ENCODE measurements around the gene FASTK. TPM values are rescaled to one million over a fixed set of nuclear protein-coding genes. Genes with fewer than 3 reads are reported as not detected.

FASTK gene
- total RNA-seq, 1 donor, result 87.6 TPM

- DNase-seq (ENCODE audit: insufficient read length, low spot score, missing footprints), result no peak
Observed at GRCh38 chr7:151117565-151117964, 37.0 kb upstream of the FASTK start.

DNA sequence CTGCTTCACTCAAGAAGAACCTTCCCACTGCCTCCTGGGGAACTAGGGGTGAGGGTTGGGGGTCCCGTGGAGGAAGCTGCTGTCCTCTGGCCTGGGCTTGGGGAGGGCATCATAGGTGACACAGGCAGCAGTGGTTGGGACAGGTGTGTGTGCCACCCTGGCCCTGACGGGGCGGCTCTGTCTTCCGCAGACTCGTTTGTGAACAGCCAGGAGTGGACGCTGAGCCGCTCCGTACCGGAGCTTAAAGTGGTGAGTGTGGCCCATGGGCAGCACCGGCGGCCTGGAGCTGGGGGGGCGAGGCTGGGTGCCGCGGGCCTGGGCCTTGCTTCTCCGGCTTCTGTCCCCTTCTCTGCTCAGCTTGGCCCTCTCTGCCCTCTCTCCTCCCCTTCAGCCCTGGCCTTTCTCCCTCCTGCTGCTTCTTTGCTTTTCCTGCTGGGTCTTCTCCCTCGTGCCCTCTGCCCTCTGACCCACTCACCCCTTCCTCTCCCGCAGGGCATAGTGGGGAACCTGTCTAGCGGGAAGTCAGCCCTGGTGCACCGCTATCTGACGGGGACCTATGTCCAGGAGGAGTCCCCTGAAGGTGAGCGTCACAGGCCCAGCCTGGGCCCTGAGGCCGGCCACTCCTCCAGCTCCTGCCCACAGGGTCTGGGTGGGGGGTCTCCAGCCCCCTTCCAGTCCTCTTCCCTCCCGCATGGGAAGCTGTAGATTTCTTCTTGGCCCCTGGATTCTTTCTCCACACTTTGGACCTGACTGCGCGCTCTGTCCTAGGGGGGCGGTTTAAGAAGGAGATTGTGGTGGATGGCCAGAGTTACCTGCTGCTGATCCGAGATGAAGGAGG lies 36.2 kb upstream of the FASTK start:
- Histone ChIP-seq H3K4me1 (ENCODE audit: insufficient read depth, low read length) (peaks cover 16% of the 10 kb centered on the region), H2AFZ (ENCODE audit: low read length) (no peak overlapping the region), H4K20me1 (ENCODE audit: insufficient read depth, low read length) (peaks cover 49% of the 10 kb centered on the region), H3K9me3 (ENCODE audit: low read depth, low read length) (no peaks in the 10 kb centered on the region), H3K4me2 (ENCODE audit: insufficient read depth, low read length) (no peak overlapping the region), H3K4me3 (ENCODE audit: insufficient read depth, low read length) (no peak overlapping the region), H3K27ac (ENCODE audit: low read depth, low read length) (no peak overlapping the region), H3K36me3 (ENCODE audit: insufficient read depth, low read length) (peaks cover 10% of the 10 kb centered on the region), H3K27me3 (ENCODE audit: insufficient read depth, low read length) (no peaks in the 10 kb centered on the region), H3K79me2 (ENCODE audit: insufficient read depth, low read length) (peaks cover 39% of the 10 kb centered on the region)
- DNase-seq (ENCODE audit: insufficient read length, low spot score, missing footprints), result peak; percentile 93
- TF ChIP-seq, protein P1, sequence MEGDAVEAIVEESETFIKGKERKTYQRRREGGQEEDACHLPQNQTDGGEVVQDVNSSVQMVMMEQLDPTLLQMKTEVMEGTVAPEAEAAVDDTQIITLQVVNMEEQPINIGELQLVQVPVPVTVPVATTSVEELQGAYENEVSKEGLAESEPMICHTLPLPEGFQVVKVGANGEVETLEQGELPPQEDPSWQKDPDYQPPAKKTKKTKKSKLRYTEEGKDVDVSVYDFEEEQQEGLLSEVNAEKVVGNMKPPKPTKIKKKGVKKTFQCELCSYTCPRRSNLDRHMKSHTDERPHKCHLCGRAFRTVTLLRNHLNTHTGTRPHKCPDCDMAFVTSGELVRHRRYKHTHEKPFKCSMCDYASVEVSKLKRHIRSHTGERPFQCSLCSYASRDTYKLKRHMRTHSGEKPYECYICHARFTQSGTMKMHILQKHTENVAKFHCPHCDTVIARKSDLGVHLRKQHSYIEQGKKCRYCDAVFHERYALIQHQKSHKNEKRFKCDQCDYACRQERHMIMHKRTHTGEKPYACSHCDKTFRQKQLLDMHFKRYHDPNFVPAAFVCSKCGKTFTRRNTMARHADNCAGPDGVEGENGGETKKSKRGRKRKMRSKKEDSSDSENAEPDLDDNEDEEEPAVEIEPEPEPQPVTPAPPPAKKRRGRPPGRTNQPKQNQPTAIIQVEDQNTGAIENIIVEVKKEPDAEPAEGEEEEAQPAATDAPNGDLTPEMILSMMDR (IDR thresholded peaks at IDR 0.05; ENCODE audit: extremely low read depth, low read depth, low read length), result no peak

More at GRCh38 chr7:151117565-151117964, 37.0 kb upstream of the FASTK start:
- no peak overlapping the region for H3K4me3 ChIP-seq (ENCODE audit: insufficient read depth, low read length)
- H2AFZ ChIP-seq (ENCODE audit: low read length), result no peak overlapping the region
- TF ChIP-seq, protein P1 (IDR thresholded peaks at IDR 0.05; ENCODE audit: extremely low read depth, low read depth, low read length), result no peak
- no peaks in the 10 kb centered on the region for H3K27me3 ChIP-seq (ENCODE audit: insufficient read depth, low read length)
- H3K4me1 ChIP-seq (ENCODE audit: insufficient read depth, low read length), result peaks cover 16% of the 10 kb centered on the region
- no peak overlapping the region for H3K4me2 ChIP-seq (ENCODE audit: insufficient read depth, low read length)
- H4K20me1 ChIP-seq (ENCODE audit: insufficient read depth, low read length), result peaks cover 42% of the 10 kb centered on the region
- H3K79me2 ChIP-seq (ENCODE audit: insufficient read depth, low read length), result peaks cover 31% of the 10 kb centered on the region
- H3K9me3 ChIP-seq (ENCODE audit: low read depth, low read length), result no peaks in the 10 kb centered on the region
- H3K36me3 ChIP-seq (ENCODE audit: insufficient read depth, low read length), result peaks cover 10% of the 10 kb centered on the region
- H3K27ac ChIP-seq (ENCODE audit: low read depth, low read length), result no peak overlapping the region

DNA sequence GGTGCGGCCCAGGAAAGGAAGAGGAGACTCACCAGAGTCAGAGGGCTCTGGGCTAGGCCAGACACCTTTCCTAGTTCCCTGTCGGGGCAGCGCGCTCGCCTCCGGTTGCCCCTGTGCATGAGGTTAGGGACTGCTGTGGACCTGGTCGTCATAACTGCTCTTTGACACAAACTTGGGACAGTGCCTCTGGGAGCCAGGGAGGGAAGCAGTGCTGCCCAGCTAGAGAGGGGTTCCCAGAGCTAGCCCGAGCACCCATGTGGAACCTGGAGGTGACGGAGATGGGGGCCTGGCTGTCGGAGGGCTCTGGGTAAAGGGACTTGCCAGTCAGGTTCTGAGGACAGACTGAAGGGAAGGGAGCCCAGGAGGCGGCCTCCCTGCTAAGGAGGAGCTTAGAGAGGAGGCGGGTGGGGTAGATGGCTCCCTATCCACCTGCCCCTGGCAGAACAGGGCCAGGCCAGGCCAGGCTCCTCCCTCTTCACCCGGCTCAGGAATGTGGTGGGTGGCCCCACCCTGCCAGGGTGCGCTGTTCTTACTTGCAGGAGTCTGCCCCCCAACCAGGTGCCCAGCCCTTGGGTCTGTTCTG lies 35.3 kb upstream of the FASTK start:
- TF ChIP-seq, protein P1 (IDR thresholded peaks at IDR 0.05; ENCODE audit: extremely low read depth, low read depth, low read length), result no peak
- H3K79me2 ChIP-seq (ENCODE audit: insufficient read depth, low read length), result peaks cover 48% of the 10 kb centered on the region
- no peak overlapping the region for H2AFZ ChIP-seq (ENCODE audit: low read length)
- peak; percentile 95 for DNase-seq (ENCODE audit: insufficient read length, low spot score, missing footprints)
- H4K20me1 ChIP-seq (ENCODE audit: insufficient read depth, low read length), result peaks cover 57% of the 10 kb centered on the region
- no peaks in the 10 kb centered on the region for H3K9me3 ChIP-seq (ENCODE audit: low read depth, low read length)
- H3K4me2 ChIP-seq (ENCODE audit: insufficient read depth, low read length), result peak overlapping the region; percentile 0
- H3K4me3 ChIP-seq (ENCODE audit: insufficient read depth, low read length), result peak overlapping the region; percentile 37
- no peaks in the 10 kb centered on the region for H3K27me3 ChIP-seq (ENCODE audit: insufficient read depth, low read length)
- peaks cover 10% of the 10 kb centered on the region for H3K36me3 ChIP-seq (ENCODE audit: insufficient read depth, low read length)
- H3K4me1 ChIP-seq (ENCODE audit: insufficient read depth, low read length), result peaks cover 16% of the 10 kb centered on the region
- H3K27ac ChIP-seq (ENCODE audit: low read depth, low read length), result no peak overlapping the region
